Natural killer cell (primary cell): ENCODE results near the gene KHK. TPM values are rescaled to one million over a fixed set of nuclear protein-coding genes. Genes with fewer than 3 reads are reported as not detected.

Experiments used
- ATAC-seq, 3 donors: fragments of 150-1000 bp in 2 of 3; fragments of 200-7000 bp in 1 of 3; cut with Tn5 transposase; 1 replicate in 1 of 3; 2 replicates in 2 of 3; pipeline ENCODE4 v1.10.0; 2021; ENCODE audit warnings: mild to moderate bottlenecking in 2 of 3, moderate library complexity in 2 of 3
- DNase-seq, 2 donors: peaks; one replicate each; pipeline versions ENCODE4 v3.0.0 to v3.0.0-alpha.2; 2013 to 2021; ENCODE audit warnings: mixed read lengths in 1 of 2
- H3K27ac ChIP-seq: one replicate; pipeline ENCODE4 v1.5.1; 2013; ENCODE audit warnings: mild to moderate bottlenecking, low read length
- H3K27me3 ChIP-seq: one replicate; pipeline ENCODE4 v1.6.1; 2013; ENCODE audit warnings: low read length; ENCODE audit not compliant: control insufficient read depth, insufficient read depth
- H3K36me3 ChIP-seq: one replicate; pipeline ENCODE4 v1.6.1; 2013; ENCODE audit warnings: low read length; ENCODE audit not compliant: control insufficient read depth, insufficient read depth
- H3K4me1 ChIP-seq: one replicate; pipeline ENCODE4 v1.6.1; 2013; ENCODE audit warnings: low read length; ENCODE audit not compliant: control insufficient read depth, insufficient read depth
- H3K4me3 ChIP-seq: one replicate; pipeline ENCODE4 v1.5.1; 2013; ENCODE audit warnings: low read length
- H3K9me3 ChIP-seq: one replicate; pipeline ENCODE4 v1.6.1; 2013; ENCODE audit warnings: low read length; ENCODE audit not compliant: control insufficient read depth, insufficient read depth
- H3K27ac Mint-ChIP-seq, 2 donors: one replicate each; pipeline ENCODE4 v1.8.0; 2022; ENCODE audit warnings: mild to moderate bottlenecking in 2 of 2, mixed read lengths in 2 of 2, moderate library complexity in 1 of 2
- H3K27me3 Mint-ChIP-seq, 2 donors: one replicate each; pipeline ENCODE4 v1.8.0; 2022; ENCODE audit warnings: low read depth in 2 of 2, mixed read lengths in 2 of 2
- H3K36me3 Mint-ChIP-seq: one replicate; pipeline ENCODE4 v1.8.0; 2022; ENCODE audit warnings: mixed read lengths
- H3K4me1 Mint-ChIP-seq, 2 donors: one replicate each; pipeline ENCODE4 v1.8.0; 2022; ENCODE audit warnings: mixed read lengths in 2 of 2
- H3K4me3 Mint-ChIP-seq: one replicate; pipeline ENCODE4 v1.8.0; 2022; ENCODE audit warnings: mild to moderate bottlenecking, moderate library complexity, mixed read lengths
- H3K9me3 Mint-ChIP-seq, 2 donors: one replicate each; pipeline ENCODE4 v1.8.0; 2022; ENCODE audit warnings: mixed read lengths in 2 of 2
- CTCF ChIP-seq: fragments of 200-600 bp; IDR thresholded peaks from one replicate; pipeline ENCODE4 v1.8.0; 2022; ENCODE audit warnings: antibody characterized with exemption
- WGBS: methylation state at CpG from one replicate; pipeline ENCODE4 v1.1.7; 2013; ENCODE audit warnings: missing lambda C conversion rate; ENCODE audit not compliant: insufficient coverage; 5-methylcytosine and 5-hydroxymethylcytosine counted together
- intact Hi-C: fragments of 100-400 bp; cut with micrococcal nuclease; formaldehyde crosslinking; loops from one replicate; pipeline ENCODE4 v1.14.2; 2022
- total RNA-seq, 4 donors: library from RNA; stranded (reverse); fragments of 120-200 nt in 1 of 4; gene quantifications; one replicate each; pipeline versions ENCODE4 v1.2.3 to v1.2.4, GENCODE V29; 2013 to 2022

KHK gene
- total RNA-seq, 3 donors from 2014 or later (not counting 1 experiment from before 2014, with no cell fraction given), result 3.7 to 4.0 (median 3.8) TPM

- TF ChIP-seq CTCF, result no peak
- DNase-seq, result no peak
- peak overlapping the region in 1 of 2 donors; percentile 74 for H3K27ac Mint-ChIP-seq
- H3K4me1 ChIP-seq, result peaks cover 18% of the 10 kb centered on the region
- no peaks in the 10 kb centered on the region for H3K9me3 ChIP-seq
- H3K36me3 ChIP-seq, result peaks cover 29% of the 10 kb centered on the region
- 94% methylated on average over 9 of the region's 11 CpGs for WGBS
- H3K9me3 Mint-ChIP-seq, result no peaks in the 10 kb centered on the region
- intact Hi-C loops, result no loop called here
- no peaks in the 10 kb centered on the region for H3K27me3 ChIP-seq
- H3K36me3 Mint-ChIP-seq, result no peaks in the 10 kb centered on the region
- H3K4me1 Mint-ChIP-seq, result peaks cover 12 to 28% of the 10 kb centered on the region in 2 donors
- no peak for ATAC-seq
- H3K27me3 Mint-ChIP-seq, result no peaks in the 10 kb centered on the region
- H3K27ac ChIP-seq, result no peak overlapping the region
- H3K4me3 ChIP-seq, result no peak overlapping the region
- no peak overlapping the region for H3K4me3 Mint-ChIP-seq
Measured at GRCh38 chr2:27128668-27129571, 42.3 kb downstream of the KHK start.

GRCh38 chr2:27130396-27130795 lies 43.8 kb downstream of the KHK start:
- Mint-ChIP-seq H3K4me1 (peaks cover 18 to 34% of the 10 kb centered on the region in 2 donors), H3K9me3 (no peaks in the 10 kb centered on the region), H3K27me3 (no peaks in the 10 kb centered on the region), H3K36me3 (no peaks in the 10 kb centered on the region), H3K4me3 (no peak overlapping the region), H3K27ac (peak overlapping the region in 1 of 2 donors; percentile 74)
- peaks cover 24% of the 10 kb centered on the region for H3K4me1 ChIP-seq
- no peak overlapping the region for H3K4me3 ChIP-seq
- no peaks in the 10 kb centered on the region for H3K9me3 ChIP-seq
- DNase-seq (peak in 1 of 2 donors; percentile 1), ATAC-seq (no peak)
- TF ChIP-seq CTCF, result no peak
- no peaks in the 10 kb centered on the region for H3K27me3 ChIP-seq
- 90% methylated on average over 10 of the region's 10 CpGs for WGBS
- no peak overlapping the region for H3K27ac ChIP-seq
- intact Hi-C loops, result loop anchor here (5.0 to 10.0 kb wide), 2 partner anchors 46 to 78 kb away; partner anchors contain the start of genes AGBL5 and KHK
- H3K36me3 ChIP-seq, result peaks cover 29% of the 10 kb centered on the region

GRCh38 chr2:27131429-27131828 lies 44.9 kb downstream of the KHK start:
- H3K4me1 ChIP-seq, result peaks cover 24% of the 10 kb centered on the region
- 95% methylated on average over 11 of the region's 11 CpGs for WGBS
- no peak overlapping the region for H3K4me3 ChIP-seq
- no peaks in the 10 kb centered on the region for H3K9me3 ChIP-seq
- no peak overlapping the region for H3K27ac ChIP-seq
- peaks cover 29% of the 10 kb centered on the region for H3K36me3 ChIP-seq
- no peak for TF ChIP-seq CTCF
- ATAC-seq (no peak), DNase-seq (peak in 1 of 2 donors; percentile 1)
- Mint-ChIP-seq H3K36me3 (no peaks in the 10 kb centered on the region), H3K27ac (no peak overlapping the region), H3K27me3 (no peaks in the 10 kb centered on the region), H3K4me1 (peaks cover 18 to 34% of the 10 kb centered on the region in 2 donors), H3K4me3 (no peak overlapping the region), H3K9me3 (no peaks in the 10 kb centered on the region)
- H3K27me3 ChIP-seq, result no peaks in the 10 kb centered on the region
- intact Hi-C loops, result loop anchor here (5.0 to 10.0 kb wide), 2 partner anchors 47 to 79 kb away; partner anchors contain the start of genes AGBL5 and KHK
